Muscle of leg (tissue), 11 donors: ENCODE results near the gene GLB1L. TPM values are rescaled to one million over a fixed set of nuclear protein-coding genes. Genes with fewer than 3 reads are reported as not detected.

ENCODE experiments used
- DNase-seq: peaks from one replicate; pipeline ENCODE4 v3.0.0; 2013
- H3K27ac ChIP-seq: one replicate; pipeline ENCODE4 v1.5.1; 2013; ENCODE audit warnings: mild to moderate bottlenecking, low read length, control low read depth
- H3K27me3 ChIP-seq: one replicate; pipeline ENCODE4 v1.6.1; 2013; ENCODE audit warnings: low read length; ENCODE audit not compliant: control insufficient read depth, insufficient read depth
- H3K36me3 ChIP-seq: one replicate; pipeline ENCODE4 v1.6.1; 2013; ENCODE audit warnings: low read length; ENCODE audit not compliant: control insufficient read depth, insufficient read depth
- H3K4me1 ChIP-seq: one replicate; pipeline ENCODE4 v1.6.1; 2013; ENCODE audit warnings: low read length; ENCODE audit not compliant: control insufficient read depth, insufficient read depth
- H3K4me3 ChIP-seq: one replicate; pipeline ENCODE4 v1.5.1; 2013; ENCODE audit warnings: low read length, control low read depth
- H3K9me3 ChIP-seq: replicated peaks from 2 replicates; pipeline ENCODE4 v1.6.1; 2013; ENCODE audit warnings: low read depth, low read length; ENCODE audit not compliant: control insufficient read depth
- WGBS: methylation state at CpG from one replicate; pipeline ENCODE4 v1.1.5; 2013; ENCODE audit warnings: missing lambda C conversion rate; ENCODE audit not compliant: insufficient coverage; 5-methylcytosine and 5-hydroxymethylcytosine counted together
- polyA plus RNA-seq, 8 donors: library from polyadenylated mRNA; unstranded; fragments of 120-200 nt; gene quantifications; one replicate each; pipeline versions ENCODE4 v1.2.1 to v1.2.3, GENCODE V29; 2013; ENCODE audit warnings: inconsistent platforms in 1 of 8, low replicate concordance in 1 of 8; ENCODE audit not compliant: insufficient read length in 8 of 8, insufficient read depth in 1 of 8
- total RNA-seq: library from RNA; stranded (reverse); fragments of 120-200 nt; gene quantifications from one replicate; pipeline ENCODE4 v1.2.4, GENCODE V29; 2013

The GLB1L gene
- total and polyA plus RNA-seq, 9 donors, result 3.3 to 9.9 (median 6.0) TPM

DNA sequence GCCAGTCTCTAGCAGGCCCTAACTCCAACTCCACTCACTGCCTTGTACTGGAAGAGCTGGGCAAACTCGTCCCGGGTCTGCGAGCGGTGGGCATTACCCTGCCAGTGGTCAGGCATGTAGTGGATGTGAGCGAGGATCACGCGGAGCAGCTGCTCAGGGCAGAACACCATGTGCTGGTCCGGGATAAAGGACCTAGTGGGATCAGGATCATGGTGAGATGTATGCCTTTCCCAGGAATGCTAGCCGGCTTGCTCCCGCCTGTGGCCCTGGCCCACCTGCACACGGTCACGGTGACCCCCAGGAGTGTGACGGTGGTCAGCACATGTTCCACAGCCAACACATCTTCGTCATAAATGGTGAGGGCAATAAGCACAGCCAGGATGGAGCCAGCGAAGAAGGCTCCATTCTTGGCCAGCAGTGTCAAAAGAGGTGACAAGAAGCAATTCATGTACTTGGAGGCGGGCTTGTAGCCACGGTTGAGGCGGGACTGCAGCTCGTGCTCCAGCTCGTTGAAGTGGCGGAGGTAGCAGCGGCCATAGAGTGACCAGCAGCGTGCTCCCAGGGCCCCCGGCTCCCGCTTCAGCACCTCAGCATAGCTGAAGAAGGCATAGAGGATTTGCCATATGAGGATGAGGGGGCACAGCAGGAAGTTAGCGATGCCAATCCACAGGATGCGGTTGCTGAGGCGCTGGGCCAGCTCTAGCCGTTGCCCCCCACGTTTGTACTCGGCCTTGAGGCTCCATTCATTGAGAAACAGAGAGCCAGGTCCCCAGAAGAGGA is 21.2 kb downstream of the GLB1L start:
- no peaks in the 10 kb centered on the region for H3K27me3 ChIP-seq
- no peaks in the 10 kb centered on the region for H3K9me3 ChIP-seq
- peaks cover 70% of the 10 kb centered on the region for H3K36me3 ChIP-seq
- H3K4me1 ChIP-seq, result peaks cover 43% of the 10 kb centered on the region
- DNase-seq, result no peak
- no peak overlapping the region for H3K27ac ChIP-seq
- 93% methylated on average over 30 of the region's 31 CpGs for WGBS
- no peak overlapping the region for H3K4me3 ChIP-seq

DNA sequence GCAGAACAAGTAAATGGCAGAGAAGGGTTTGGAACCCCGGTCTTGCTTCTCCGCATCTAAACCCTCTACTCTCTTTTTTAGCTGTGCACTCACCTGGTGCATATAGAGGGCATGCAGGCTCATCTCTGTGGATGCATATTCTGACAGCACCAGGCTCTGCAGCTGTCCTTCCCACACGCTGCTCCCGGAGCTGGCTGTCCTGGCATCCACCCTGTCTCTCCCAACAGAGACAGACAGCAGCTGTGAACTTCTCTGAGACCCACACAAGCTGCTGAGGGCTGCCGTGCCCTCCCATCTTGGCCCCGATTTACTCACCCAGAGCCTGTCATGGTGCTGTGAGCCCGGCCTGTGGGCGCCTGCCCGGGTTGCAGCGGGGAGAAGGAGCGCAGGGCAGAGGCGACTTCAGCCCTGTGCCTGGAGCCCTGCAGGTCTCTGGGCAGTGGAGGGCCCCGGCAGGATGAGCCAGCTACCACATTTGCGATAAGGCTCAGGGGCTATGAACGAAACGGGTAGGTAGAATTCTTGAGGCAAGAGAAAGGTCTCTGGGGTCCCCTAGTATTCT is 23.2 kb downstream of the GLB1L start:
- 84% methylated on average over 10 of the region's 16 CpGs for WGBS
- DNase-seq, result peak; percentile 48
- Histone ChIP-seq H3K27me3 (no peaks in the 10 kb centered on the region), H3K4me3 (no peak overlapping the region), H3K4me1 (peaks cover 46% of the 10 kb centered on the region), H3K9me3 (no peaks in the 10 kb centered on the region), H3K36me3 (peaks cover 66% of the 10 kb centered on the region), H3K27ac (no peak overlapping the region)

DNA sequence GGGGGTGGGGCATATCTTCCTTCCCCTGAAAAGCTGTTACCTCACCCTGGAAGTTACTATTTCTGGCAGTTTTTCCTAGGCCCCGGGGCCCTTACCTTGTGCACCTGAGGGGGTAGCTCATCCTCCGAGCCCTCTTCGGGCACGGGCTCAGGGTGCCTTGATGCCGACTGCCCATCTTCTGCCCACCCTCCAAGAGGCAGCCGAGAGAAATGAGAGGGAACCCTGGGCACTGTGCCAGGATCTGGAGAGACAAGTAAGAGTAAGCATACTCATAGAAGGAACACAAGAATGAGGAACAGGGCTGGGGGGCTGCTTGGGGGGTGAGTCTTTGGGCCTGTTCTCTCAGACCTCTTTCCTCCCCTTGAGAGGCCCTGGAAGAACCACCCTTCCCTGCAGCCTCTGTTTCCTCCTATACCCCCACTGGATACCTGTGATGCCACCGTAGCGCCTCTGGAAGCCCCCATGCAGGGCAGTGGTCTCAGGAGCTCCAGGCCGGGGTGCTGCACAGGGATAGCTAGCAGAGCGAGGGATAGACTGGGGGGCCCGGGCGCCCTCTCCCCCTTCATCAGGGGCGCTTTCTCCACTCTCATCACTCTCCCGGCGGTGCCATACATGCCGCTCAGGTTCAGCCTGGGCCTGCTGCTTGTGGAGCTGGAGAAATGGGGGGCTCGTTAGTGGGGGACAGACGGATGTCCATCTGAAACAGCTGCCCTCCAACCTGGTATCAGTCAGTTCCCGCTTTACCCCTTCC is 24.4 kb downstream of the GLB1L start:
- H3K27me3 ChIP-seq, result no peaks in the 10 kb centered on the region
- no peak overlapping the region for H3K27ac ChIP-seq
- H3K36me3 ChIP-seq, result peaks cover 72% of the 10 kb centered on the region
- 95% methylated on average over 7 of the region's 19 CpGs for WGBS
- DNase-seq, result peak; percentile 27
- no peak overlapping the region for H3K4me3 ChIP-seq
- no peaks in the 10 kb centered on the region for H3K9me3 ChIP-seq
- peaks cover 52% of the 10 kb centered on the region for H3K4me1 ChIP-seq

DNA sequence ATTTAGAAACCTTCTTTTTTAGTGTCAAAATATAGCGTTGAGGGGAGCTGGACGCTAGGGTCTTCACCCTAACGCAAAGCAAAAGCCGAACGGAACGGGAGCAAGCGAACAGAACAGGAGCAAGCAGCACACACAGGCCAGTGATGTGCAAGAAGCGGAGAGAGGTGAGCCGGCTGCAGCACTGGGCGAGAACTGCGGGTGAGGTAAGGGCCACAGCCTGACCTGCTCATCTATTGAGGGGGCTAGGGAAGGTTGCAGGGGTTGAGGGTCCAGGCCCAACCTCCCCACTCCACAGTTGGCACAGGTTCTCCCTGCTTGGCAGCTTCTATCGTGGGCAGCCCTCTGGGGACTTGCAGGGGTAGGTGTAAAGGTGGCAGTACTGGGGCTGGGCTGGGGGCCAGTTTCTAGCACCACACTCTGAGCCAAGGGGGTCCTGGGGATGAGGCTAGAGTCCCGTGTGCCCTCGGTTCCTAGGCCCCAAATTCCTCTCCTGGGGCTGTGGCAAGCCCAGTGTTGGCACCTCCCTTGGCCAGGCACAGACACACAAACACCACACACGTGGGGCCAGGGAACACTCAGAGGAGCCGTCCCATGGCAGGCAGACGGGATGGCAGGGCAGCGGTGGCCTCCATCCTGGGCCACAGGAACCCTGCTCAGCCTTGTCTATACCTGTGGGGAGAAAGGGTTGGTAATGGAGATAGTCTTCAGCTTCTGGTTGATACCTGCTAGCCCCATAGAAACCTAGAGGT is 25.3 kb downstream of the GLB1L start:
- Histone ChIP-seq H3K9me3 (no peaks in the 10 kb centered on the region), H3K36me3 (peaks cover 69% of the 10 kb centered on the region), H3K4me1 (peaks cover 52% of the 10 kb centered on the region), H3K4me3 (no peak overlapping the region), H3K27me3 (no peaks in the 10 kb centered on the region), H3K27ac (peak overlapping the region; percentile 98)
- 81% methylated on average over 14 of the region's 18 CpGs for WGBS
- DNase-seq, result no peak

DNA sequence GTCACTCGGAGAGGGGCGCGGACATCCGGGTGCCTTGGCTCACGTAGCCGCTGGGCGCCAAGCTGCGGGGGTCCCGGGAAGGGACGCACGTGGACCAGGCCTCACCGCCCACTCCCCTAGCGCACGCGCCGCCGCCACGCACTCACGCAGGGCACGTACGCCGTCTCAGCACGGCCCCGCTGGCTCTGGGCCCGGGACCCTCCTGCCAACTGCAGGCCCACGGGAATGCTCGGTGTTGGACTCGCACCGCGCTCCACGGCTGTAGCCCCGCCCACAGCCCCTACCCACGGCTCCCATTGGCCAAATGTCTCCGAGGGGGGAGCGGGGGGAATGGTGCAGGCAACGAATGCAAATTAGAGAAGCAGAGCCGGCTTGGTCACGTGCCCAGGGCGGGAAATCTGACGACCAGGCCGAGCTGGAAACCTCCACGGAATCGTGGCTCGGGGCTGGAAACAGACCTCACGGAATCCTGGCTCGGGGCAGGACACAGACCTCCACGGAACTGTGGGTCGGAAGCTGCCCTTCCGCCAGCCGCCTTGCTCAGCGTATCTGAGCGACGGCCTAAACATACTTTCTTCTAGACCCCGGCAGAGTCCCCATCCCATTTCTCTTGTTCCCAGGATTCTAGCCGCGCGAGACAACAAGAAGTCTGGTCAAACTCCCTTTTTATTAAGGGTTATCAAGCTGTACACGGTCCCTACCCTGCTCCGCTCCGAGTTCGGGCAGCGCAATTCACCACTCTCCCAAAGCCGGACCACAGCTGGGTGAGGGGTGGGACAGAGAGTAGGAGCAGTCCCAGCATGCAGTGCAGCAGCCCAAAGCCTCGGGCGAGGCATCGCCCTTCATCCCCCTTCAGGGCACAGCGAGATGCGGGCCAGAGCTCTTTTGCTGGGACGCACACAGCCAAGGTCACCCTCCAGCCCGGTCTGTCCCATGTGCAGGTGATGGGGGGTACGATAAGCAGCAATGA is 26.2 kb downstream of the GLB1L start, which contains the start of gene ABCB6:
ABCB6 (minus strand) TSS at position 227 of the 970 bp plus-strand sequence. CDS start 285 bp downstream, outside the sequence.
- Histone ChIP-seq H3K36me3 (peaks cover 69% of the 10 kb centered on the region), H3K9me3 (no peaks in the 10 kb centered on the region), H3K4me1 (peaks cover 52% of the 10 kb centered on the region), H3K27me3 (no peaks in the 10 kb centered on the region), H3K4me3 (peak within 1 kb of the TSS; percentile 67), H3K27ac (peak within 1 kb of the TSS; percentile 98)
- 2% methylated on average over 51 of the region's 71 CpGs for WGBS
- peak; percentile 99 for DNase-seq

DNA sequence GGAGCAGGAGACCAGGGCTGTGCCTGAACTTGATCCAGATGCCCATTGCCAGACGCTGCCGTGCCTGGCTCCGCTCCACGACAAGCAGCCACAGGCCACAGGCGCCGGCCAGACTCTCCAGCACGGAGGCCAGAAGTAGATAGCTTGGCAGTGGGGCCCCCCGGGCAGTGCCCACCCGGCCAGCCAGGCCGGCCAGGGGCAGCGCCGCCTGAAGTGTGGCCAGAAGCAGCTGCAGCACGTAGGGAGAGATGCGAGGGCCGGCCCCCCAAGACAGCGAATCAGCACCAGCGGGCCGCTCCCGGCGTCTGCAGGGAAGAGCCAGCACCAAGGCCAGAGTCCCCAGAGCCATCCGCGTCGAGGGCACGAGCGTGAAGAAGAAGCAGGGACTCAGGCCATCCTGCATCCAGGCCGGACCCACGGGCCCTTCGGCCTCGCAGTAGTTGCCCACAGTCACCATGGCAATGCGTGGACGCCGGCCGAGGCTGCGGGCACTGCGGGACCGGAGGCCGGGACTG is 27.0 kb downstream of the GLB1L start:
- under 1% methylated on average over 37 of the region's 37 CpGs for WGBS
- no peaks in the 10 kb centered on the region for H3K9me3 ChIP-seq
- H3K27me3 ChIP-seq, result no peaks in the 10 kb centered on the region
- peaks cover 52% of the 10 kb centered on the region for H3K4me1 ChIP-seq
- peak overlapping the region; percentile 67 for H3K4me3 ChIP-seq
- peak; percentile 79 for DNase-seq
- peak overlapping the region; percentile 98 for H3K27ac ChIP-seq
- peaks cover 69% of the 10 kb centered on the region for H3K36me3 ChIP-seq

DNA sequence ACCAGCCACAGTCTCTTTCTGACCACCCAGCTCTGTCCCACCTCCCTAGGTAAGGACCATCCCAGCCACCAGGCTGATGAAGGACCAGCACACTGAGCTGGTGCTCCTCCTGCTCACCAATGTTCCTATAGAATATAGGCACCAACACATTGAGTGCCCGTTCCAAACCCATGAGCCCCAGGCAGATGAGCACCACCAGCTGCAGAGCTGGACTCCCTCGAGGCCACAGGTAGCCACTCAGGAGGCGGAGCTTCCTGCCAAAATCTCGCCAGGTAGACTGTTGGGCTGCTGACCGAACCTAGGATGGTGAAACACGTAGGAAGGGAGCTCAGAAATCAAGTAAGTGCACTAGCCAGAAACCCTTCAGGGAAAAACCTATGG is 28.7 kb downstream of the GLB1L start:
- H3K4me3 ChIP-seq, result no peak overlapping the region
- DNase-seq, result no peak
- peaks cover 43% of the 10 kb centered on the region for H3K4me1 ChIP-seq
- H3K27me3 ChIP-seq, result no peaks in the 10 kb centered on the region
- H3K27ac ChIP-seq, result no peak overlapping the region
- 80% methylated on average over 5 of the region's 6 CpGs for WGBS
- peaks cover 64% of the 10 kb centered on the region for H3K36me3 ChIP-seq
- H3K9me3 ChIP-seq, result no peaks in the 10 kb centered on the region

DNA sequence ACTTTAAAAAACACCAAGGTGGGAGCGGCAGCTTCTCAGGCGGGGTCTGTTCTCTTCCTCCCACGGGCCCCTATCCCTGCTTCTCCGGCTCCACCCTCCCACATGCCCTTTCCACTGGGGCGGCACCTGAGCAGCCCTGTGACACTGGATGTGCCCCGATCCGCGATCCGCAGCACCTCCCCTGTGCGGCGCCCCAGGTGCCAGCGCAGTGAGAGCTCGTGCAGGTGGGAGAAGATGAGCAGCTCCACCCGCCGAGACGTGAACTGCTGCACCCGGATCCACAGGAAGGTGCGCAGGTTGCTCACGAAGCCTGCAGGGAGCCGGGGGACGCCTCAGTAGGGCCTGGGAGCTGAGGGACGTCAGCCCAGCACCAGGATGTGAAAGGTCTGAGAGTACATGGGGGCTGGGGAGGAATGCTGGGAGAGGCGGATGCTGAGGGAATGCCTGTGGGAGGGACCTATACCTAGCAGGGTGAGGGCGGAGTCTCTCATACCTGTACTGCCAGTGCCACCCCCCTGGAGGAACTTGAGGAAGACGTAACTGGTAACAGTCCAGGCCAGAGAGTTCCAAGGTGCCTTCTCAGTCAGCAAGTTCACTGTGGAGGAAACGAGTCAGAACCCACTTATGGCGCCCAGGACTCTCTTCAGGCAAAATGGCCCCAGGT is 29.2 kb downstream of the GLB1L start:
- H3K36me3 ChIP-seq, result peaks cover 62% of the 10 kb centered on the region
- no peaks in the 10 kb centered on the region for H3K9me3 ChIP-seq
- WGBS, result 90% methylated on average over 21 of the region's 27 CpGs
- H3K27ac ChIP-seq, result no peak overlapping the region
- no peak for DNase-seq
- H3K27me3 ChIP-seq, result no peaks in the 10 kb centered on the region
- no peak overlapping the region for H3K4me3 ChIP-seq
- H3K4me1 ChIP-seq, result peaks cover 38% of the 10 kb centered on the region
